Activated naive CD4-positive, alpha-beta T cell (primary cell): ENCODE results near the gene STXBP6.
"Not testable (repeated sequence)": the region's sequence is repeated elsewhere in the genome, so short reads cannot be mapped to it uniquely, and the experiment has no call there.

ENCODE experiments used
- DNase-seq, 4 experiments: peaks; one replicate each; lab custom pipeline; 2025; lab: John Stamatoyannopoulos, UW

The STXBP6 gene

DNA sequence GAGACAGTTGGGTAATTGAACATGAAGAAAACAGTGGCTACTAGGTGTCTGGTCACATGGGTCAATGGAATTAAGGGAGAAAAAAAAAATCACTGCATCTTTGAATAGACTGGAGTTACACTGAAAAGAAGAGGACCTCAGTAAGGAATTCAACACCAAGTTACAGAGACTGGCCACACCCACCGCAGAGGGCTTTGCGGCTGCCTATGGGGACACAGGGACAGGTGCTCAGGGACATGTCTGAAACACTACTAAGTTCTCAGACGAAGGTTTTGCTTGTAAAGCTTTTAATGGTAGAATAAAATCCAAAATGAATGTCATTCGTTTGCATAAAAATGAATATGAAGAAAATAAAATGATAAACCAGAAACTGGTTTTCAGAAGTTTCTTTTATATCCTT is 93.8 kb downstream of the STXBP6 start:
- DNase-seq = no peak

DNA sequence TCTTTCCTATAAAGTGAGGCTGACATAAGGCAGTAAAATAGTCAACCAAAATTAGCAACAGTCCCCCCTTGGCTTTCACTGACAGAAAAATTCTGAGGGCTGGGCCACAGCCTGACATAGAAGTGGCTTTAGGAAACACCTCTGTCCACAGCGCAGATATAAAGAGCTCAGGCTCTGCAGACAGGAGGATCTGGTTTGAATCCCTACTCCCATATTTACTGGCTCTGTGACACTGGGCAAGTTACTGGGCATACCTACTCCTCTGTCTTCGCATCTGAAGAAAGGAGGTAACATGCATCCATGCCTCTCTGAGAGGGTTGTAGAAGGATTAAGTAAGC is 95.3 kb downstream of the STXBP6 start:
- DNase-seq = no peak

- no peak for DNase-seq
Measured at GRCh38 chr14:24954037-24954699, 95.8 kb downstream of the STXBP6 start.

- no peak for DNase-seq
Measured at GRCh38 chr14:24952851-24953666, 96.9 kb downstream of the STXBP6 start.

DNA sequence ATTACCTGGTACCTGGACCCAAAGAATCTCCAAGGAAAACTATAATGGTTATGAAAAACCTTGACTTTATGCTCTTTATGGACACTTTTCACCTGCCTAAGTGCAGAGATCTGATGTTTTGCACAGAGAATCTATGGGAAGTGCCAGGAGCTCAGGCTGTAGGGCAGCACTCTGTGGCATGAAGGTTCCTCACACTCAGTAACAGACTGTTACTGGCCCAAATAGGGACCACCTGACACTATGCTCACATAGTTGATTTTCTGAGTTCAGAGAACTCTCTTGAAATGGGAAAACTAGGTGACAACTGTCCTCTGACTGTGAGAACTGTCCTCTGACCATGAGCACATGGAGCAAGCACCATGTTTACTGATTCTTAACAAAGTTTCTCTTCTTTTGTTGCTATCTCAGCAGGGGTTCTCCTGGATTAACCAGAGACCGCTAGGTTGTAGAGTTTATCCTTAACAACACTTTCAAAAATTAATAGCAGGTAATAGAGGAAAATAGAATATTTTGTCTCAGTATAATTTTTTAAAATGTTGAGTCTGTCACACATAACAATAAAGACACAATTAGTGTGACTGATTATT is 101.6 kb downstream of the STXBP6 start:
- no peak for DNase-seq

GRCh38 chr14:24947131-24947530 is 102.8 kb downstream of the STXBP6 start:
- DNase-seq = no peak

DNA sequence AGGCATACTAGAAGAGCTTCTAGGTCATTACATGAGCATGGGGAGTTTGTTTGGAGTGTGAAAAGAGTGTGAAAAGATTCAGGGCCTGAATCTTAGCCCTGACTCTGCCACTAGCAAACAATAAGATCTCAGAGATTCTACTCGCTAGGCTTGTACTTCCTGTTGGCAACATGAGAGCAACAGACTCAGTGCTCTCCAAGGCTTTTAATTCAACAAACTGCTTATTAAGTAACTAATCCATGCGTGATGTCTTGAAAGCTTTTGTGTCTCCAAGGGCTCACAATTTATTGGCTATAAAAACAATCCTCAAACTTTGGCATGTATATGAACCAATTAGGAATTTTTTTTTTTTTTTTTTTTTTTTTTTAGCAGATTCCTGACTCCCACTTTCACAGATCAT is 105.1 kb downstream of the STXBP6 start:
- no peak for DNase-seq

DNA sequence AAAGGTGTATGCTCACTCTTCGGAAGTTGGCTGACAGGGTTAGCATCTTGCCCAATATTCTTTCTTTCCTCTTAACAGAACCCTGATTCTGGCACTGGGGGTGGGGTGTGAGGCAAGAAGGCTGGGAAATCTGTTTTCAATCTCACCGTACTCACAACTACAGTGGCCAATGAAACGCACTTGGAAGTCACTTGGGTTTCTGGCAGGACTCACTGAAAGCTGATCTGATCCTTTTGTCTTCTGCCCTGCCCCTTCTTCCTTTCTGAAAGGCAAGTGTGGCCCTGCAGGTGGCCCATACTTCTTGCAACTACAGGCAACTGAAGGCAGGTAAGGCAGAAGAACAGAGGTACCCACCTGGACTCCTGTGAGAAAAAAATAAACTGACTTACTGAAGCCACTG is 106.9 kb downstream of the STXBP6 start:
- DNase-seq = no peak

DNA sequence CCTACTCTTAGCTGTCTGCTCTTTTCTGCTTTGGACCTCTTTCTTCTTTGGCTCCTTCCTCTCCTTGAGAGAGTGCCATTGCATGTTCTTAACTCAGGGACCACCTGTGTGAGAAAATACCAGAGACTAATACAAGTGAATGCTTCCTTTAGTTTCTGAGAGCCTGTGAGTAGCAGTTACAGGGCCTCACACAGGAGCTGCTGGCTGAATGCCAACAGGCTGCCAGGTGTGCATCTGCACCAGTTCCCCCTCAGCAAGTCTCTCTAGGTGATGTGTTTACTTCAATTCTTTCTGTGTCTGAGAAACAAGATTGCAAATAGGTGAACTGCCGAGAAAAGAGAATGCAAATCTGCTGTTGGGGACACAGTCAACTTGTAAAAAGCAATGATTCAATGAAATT is 108.2 kb downstream of the STXBP6 start:
- no peak for DNase-seq

DNA sequence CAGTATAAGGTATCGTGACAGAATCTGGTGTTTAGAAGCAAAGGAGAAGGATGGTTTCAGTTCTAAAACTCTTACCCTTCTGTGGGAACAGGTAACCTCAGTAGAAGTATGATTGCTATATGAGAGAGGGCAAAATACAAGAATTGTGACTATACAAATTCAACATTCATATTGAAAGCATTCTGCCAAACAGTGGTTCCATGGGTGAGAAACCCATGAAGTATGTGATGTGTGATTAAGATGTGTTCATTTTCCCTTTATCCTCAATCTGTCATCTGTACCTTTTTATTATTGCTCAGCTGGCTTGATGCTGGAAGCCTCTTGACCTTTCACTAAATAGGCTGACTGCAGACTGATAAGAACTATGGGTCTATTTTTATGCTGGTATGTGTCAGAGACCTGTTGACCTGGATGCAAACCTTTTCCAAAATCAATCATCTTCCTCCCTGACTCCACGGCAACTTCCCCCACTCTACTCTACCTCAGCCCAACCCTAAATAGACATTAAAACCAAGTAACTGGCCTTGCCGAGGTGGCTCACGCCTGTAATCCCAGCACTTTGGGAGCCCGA is 109.6 kb downstream of the STXBP6 start:
- DNase-seq = no peak

- DNase-seq = no peak
Measured at GRCh38 chr14:24938593-24938992, 111.4 kb downstream of the STXBP6 start.

DNA sequence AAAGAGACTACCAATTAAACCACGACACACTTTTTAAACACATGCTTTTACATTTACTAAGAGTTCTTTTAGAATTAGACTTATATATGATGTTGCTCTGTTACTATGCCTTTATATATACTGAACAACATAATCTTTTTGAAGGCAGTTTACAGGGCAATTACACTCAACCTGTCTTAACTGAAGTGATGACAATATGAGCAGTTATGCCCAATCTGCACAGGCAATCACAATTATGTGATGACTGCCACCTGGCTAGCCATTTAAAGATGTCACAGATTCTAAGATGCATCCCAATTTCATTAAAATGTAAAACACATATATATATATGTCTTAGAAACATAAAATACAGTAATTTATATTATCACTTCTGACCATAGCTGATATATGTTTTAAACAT is 112.6 kb downstream of the STXBP6 start:
- no peak for DNase-seq

GRCh38 chr14:24936773-24937172 is 113.2 kb downstream of the STXBP6 start:
- DNase-seq = not testable (repeated sequence)

GRCh38 chr14:24935796-24936195 is 114.2 kb downstream of the STXBP6 start:
- no peak for DNase-seq

GRCh38 chr14:24928386-24928900 is 121.5 kb downstream of the STXBP6 start:
- no peak for DNase-seq

GRCh38 chr14:24927809-24928208 is 122.1 kb downstream of the STXBP6 start:
- no peak for DNase-seq

- DNase-seq = no peak
Measured at GRCh38 chr14:24925771-24926374, 124.1 kb downstream of the STXBP6 start.

GRCh38 chr14:24924544-24924943 is 125.4 kb downstream of the STXBP6 start:
- no peak for DNase-seq

GRCh38 chr14:24921903-24922302 is 128.0 kb downstream of the STXBP6 start:
- no peak for DNase-seq

DNA sequence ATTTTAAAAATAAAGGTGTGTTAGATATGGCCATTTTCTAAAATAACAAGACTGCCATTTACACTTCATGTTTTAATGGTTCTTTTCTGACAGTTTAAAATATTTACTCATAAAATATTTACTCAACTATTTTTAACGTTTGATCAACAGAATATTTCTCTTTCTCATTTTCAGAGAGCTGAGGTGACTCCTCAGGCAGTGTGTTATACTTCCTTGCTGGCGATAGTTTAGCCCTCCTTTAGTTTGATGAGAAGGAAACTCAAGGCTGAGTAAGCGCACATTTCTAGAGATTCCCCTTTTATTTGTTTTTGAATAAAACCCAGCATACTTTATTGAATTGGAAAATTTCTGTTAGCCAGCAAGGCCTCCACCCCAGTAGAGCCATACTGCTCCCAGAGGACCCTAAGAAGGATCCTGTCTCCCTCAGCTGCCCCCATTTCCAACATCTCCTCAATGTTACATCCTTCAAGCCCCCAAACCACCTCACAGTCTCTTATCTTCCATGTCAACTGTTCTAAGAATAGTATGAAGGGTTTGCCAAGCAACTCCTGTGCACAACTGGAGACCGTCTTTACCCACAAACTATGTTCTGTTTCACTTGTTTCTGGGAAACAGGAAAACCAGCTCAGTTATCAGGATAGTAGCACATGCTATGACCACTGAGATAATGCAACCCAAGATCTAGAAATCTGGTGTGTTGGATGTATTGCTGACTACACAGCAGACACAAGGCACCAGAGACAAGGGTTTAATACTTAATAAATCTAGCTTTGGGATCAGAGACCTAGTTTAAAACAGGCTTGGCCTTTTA is 129.5 kb downstream of the STXBP6 start:
- DNase-seq = no peak

GRCh38 chr14:24918822-24919221 is 131.1 kb downstream of the STXBP6 start:
- DNase-seq = no peak
